WTC11 (cell line): ENCODE measurements around the gene KRCC1. TPM values are rescaled to one million over a fixed set of nuclear protein-coding genes. Genes with fewer than 3 reads are reported as not detected.

Experiments
- ATAC-seq: fragments of 200-7000 bp; cut with Tn5 transposase; 2 replicates; pipeline ENCODE4 v1.10.0; 2021; ENCODE audit warnings: mild to moderate bottlenecking, moderate library complexity
- CTCF ChIA-PET: fragments of 300-600 bp; sonication (Branson Sonifier 250); formaldehyde crosslinking; loops from one replicate; lab custom pipeline; 2021; ENCODE audit warnings: antibody characterized with exemption; lab: Charles Lee
- POLR2A ChIA-PET: fragments of 350-600 bp; sonication (Branson Sonifier 250); formaldehyde crosslinking; loops from one replicate; lab custom pipeline; 2021; ENCODE audit warnings: antibody characterized with exemption; lab: Charles Lee
- DNase-seq: peaks from one replicate; pipeline ENCODE4 v3.0.0; 2021; ENCODE audit warnings: low spot score
- H3K27ac Mint-ChIP-seq: 2 replicates; pipeline ENCODE4 v1.8.0; 2021; ENCODE audit warnings: mixed read lengths
- H3K27me3 Mint-ChIP-seq: 2 replicates; pipeline ENCODE4 v1.8.0; 2021; ENCODE audit warnings: low read depth, mild to moderate bottlenecking, moderate library complexity, mixed read lengths
- H3K36me3 Mint-ChIP-seq: 2 replicates; pipeline ENCODE4 v1.8.0; 2021; ENCODE audit warnings: mixed read lengths
- H3K4me1 Mint-ChIP-seq: 2 replicates; pipeline ENCODE4 v1.8.0; 2022; ENCODE audit warnings: mixed read lengths
- H3K4me3 Mint-ChIP-seq: 2 replicates; pipeline ENCODE4 v1.8.0; 2021; ENCODE audit warnings: mild to moderate bottlenecking, moderate library complexity, mixed read lengths
- H3K9me3 Mint-ChIP-seq: 2 replicates; pipeline ENCODE4 v1.8.0; 2021; ENCODE audit warnings: mixed read lengths
- E2F4 ChIP-seq: sonication (generic); formaldehyde crosslinking; IDR thresholded peaks from 2 replicates; pipeline ENCODE4 v1.8.1; 2022; ENCODE audit warnings: low read depth, mild to moderate bottlenecking, moderate library complexity, missing genetic modification reagents, borderline replicate concordance
- FOXJ3 ChIP-seq: sonication (generic); formaldehyde crosslinking; IDR thresholded peaks from 2 replicates; pipeline ENCODE4 v1.9.0; 2021; ENCODE audit warnings: missing genetic modification reagents, mild to moderate bottlenecking, borderline replicate concordance
- JAZF1 ChIP-seq: fragments of 250-450 bp; sonication (Bioruptor Pico); IDR thresholded peaks from 2 replicates; pipeline ENCODE4 v1.9.0; 2021; ENCODE audit warnings: moderate library complexity, mild to moderate bottlenecking, inconsistent platforms
- MLX ChIP-seq: sonication (generic); formaldehyde crosslinking; IDR thresholded peaks from 2 replicates; pipeline ENCODE4 v1.8.1; 2023; ENCODE audit warnings: mild to moderate bottlenecking, missing genetic modification reagents, moderate library complexity
- NR1H2 ChIP-seq: sonication (generic); formaldehyde crosslinking; IDR thresholded peaks from 2 replicates; pipeline ENCODE4 v1.9.0; 2021; ENCODE audit warnings: mild to moderate bottlenecking, moderate library complexity, missing genetic modification reagents
- NR3C1 ChIP-seq: sonication (generic); formaldehyde crosslinking; conservative IDR thresholded peaks from 2 replicates; pipeline ENCODE4 v1.8.1; 2023; ENCODE audit warnings: low read depth, mild to moderate bottlenecking, missing genetic modification reagents
- PRDM15 ChIP-seq: sonication (generic); formaldehyde crosslinking; IDR thresholded peaks from 2 replicates; pipeline ENCODE4 v1.8.0; 2022; ENCODE audit warnings: missing genetic modification reagents
- SP1 ChIP-seq: sonication (generic); formaldehyde crosslinking; conservative IDR thresholded peaks from 2 replicates; pipeline ENCODE4 v1.8.1; 2022; ENCODE audit warnings: missing genetic modification reagents
- TCF7 ChIP-seq: sonication (generic); formaldehyde crosslinking; IDR thresholded peaks from 2 replicates; pipeline ENCODE4 v1.8.0; 2022; ENCODE audit warnings: mild to moderate bottlenecking, low read depth, missing genetic modification reagents, moderate library complexity
- TEAD1 ChIP-seq: sonication (generic); formaldehyde crosslinking; IDR thresholded peaks from 2 replicates; pipeline ENCODE4 v1.8.0; 2022; ENCODE audit warnings: mild to moderate bottlenecking, missing genetic modification reagents
- TEAD4 ChIP-seq: sonication (generic); formaldehyde crosslinking; IDR thresholded peaks from 2 replicates; pipeline ENCODE4 v1.8.0; 2022; ENCODE audit warnings: mild to moderate bottlenecking, missing genetic modification reagents
- ZNF263 ChIP-seq: sonication (generic); formaldehyde crosslinking; IDR thresholded peaks from 2 replicates; pipeline ENCODE4 v1.8.1; 2022; ENCODE audit warnings: low read depth, mild to moderate bottlenecking, moderate library complexity, missing genetic modification reagents
- ZNF512 ChIP-seq: sonication (generic); formaldehyde crosslinking; IDR thresholded peaks from 2 replicates; pipeline ENCODE4 v1.8.1; 2022; ENCODE audit warnings: missing genetic modification reagents, borderline replicate concordance
- ZNF532 ChIP-seq: fragments of 250-450 bp; sonication (Bioruptor Pico); IDR thresholded peaks from 2 replicates; pipeline ENCODE4 v1.9.0; 2021; ENCODE audit warnings: mild to moderate bottlenecking, borderline replicate concordance
- ZNF671 ChIP-seq: fragments of 250-450 bp; sonication (Bioruptor Pico); IDR thresholded peaks from 2 replicates; pipeline ENCODE4 v1.8.0; 2021; ENCODE audit warnings: mild to moderate bottlenecking
- ZSCAN18 ChIP-seq: fragments of 250-450 bp; sonication (Bioruptor Pico); IDR thresholded peaks from 2 replicates; pipeline ENCODE4 v2.1.2; 2022; ENCODE audit warnings: mild to moderate bottlenecking, moderate library complexity
- total RNA-seq: library from RNA; stranded (reverse); gene quantifications from 3 replicates; pipeline ENCODE4 v1.2.3, GENCODE V29; 2021

KRCC1 gene
- total RNA-seq, 1 experiment from 2014 or later: 7.6 TPM

GRCh38 chr2:88087763-88088162 is 32.2 kb upstream of the KRCC1 start:
- ChIA-PET POLR2A (no interaction called here), CTCF (no interaction called here)
- H3K4me3 Mint-ChIP-seq: no peak overlapping the region
- H3K36me3 Mint-ChIP-seq: no peaks in the 10 kb centered on the region
- no peak overlapping the region for H3K27ac Mint-ChIP-seq
- no peak for ATAC-seq
- no peaks in the 10 kb centered on the region; the same call in 1 of the 2 replicates for H3K9me3 Mint-ChIP-seq
- peaks cover 8% of the 10 kb centered on the region for H3K4me1 Mint-ChIP-seq
- no peak for DNase-seq
- H3K27me3 Mint-ChIP-seq: no peaks in the 10 kb centered on the region; the same call in 1 of the 2 replicates
- TF ChIP-seq ZNF512 (CRISPR knock-in tag) (no peak), E2F4 (CRISPR knock-in tag) (no peak), SP1 (CRISPR knock-in tag) (no peak), ZNF671 (CRISPR knock-in tag) (no peak), PRDM15 (CRISPR knock-in tag) (no peak), NR1H2 (no peak), ZSCAN18 (no peak), ZNF263 (CRISPR knock-in tag) (no peak), NR3C1 (CRISPR knock-in tag) (no peak), MLX (CRISPR knock-in tag) (no peak), JAZF1 (no peak), TCF7 (CRISPR knock-in tag) (no peak), FOXJ3 (no peak), TEAD4 (CRISPR knock-in tag) (no peak), TEAD1 (CRISPR knock-in tag) (no peak), ZNF532 (no peak)
